HG03045 (cell line): ENCODE results near the gene CEP112.
"Not testable (repeated sequence)": the region's sequence is repeated elsewhere in the genome, so short reads cannot be mapped to it uniquely, and the experiment has no call there.

Experiments
- ATAC-seq: cut with Tn5 transposase; IDR thresholded peaks from one replicate; pipeline ENCODE4 v1.9.1; 2021; ENCODE audit warnings: mild to moderate bottlenecking, moderate library complexity; ENCODE audit not compliant: unreplicated experiment

Gene CEP112

DNA sequence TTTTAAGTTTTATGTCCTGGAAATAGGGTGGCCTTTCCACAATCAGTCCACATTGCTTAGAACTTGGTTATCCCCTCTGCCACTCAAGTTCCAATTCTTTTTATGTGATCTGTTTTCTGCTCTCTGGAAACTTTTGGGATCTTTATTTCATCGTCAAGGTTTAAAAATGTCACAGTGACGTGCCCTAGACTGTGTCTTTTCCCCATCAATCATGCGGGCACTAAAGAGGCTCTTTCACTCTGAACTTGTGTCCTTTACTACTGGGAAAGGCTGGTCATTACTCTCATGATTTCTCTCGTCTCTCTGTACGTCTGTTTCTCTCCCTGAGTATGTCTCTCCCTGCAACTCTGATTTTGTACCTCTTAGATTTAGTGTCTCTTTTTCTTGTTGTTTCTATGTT is 440.7 kb downstream of the CEP112 start:
- no peak for ATAC-seq

DNA sequence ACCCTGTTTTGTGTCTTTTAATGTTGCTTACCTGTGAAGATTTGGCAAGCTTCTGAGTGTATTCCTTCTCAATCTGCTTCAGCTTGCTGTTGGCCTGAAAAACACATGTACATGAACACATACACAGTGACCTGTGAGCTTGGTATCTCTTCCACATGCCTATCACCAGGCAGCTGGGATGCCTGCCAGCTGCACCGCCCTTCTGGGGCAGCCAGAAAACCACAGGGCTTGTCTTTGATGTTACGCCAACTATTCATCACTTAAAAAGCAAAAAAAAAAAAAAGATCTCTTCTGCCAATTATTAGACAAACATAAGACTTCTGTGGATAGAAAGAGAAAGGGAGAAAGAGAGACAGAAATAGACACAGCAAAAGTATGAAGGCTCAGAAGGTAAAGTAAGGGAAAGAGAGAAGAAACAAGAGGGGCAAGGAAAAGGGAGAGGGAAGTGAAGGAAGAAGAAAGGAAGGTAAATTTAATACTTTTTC is 441.3 kb downstream of the CEP112 start:
- no peak for ATAC-seq

DNA sequence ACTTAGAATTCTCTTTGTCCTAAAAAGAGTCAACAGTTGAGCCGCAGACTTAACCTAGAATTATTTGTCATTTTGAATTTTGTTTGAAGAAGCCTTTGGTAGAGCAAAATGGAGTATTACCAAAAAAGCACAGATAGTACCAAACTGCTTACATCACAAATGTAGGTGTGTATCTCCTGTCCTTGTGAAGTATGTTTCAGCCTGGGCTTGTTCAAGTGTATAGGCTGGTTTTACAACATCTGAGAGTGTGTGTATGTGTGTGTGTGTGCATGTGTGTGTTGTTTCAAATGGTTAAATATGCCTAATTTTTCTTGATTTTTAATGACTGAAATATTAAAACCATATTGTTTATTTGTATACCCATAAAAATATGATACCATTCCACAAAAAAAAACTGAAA is 441.8 kb downstream of the CEP112 start:
- ATAC-seq = no peak

DNA sequence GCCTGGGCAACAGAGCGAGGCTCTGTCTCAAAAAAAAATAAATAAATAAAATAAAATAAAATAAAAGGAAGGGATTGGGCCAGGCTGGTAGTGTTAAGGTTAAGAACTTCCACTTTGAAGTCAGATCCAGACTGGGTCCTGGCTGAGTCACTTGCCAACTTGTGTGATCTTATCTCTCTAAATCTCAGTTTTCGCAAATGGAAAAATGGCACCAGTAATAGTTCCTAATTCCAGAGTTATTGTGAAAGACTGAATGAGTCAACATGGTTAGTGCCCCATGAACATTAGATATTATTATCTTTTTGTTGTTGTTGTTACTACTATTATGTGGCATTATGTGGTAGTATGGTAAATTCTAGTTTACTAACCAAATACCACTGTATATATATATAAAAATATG is 442.5 kb downstream of the CEP112 start:
- ATAC-seq = no peak

DNA sequence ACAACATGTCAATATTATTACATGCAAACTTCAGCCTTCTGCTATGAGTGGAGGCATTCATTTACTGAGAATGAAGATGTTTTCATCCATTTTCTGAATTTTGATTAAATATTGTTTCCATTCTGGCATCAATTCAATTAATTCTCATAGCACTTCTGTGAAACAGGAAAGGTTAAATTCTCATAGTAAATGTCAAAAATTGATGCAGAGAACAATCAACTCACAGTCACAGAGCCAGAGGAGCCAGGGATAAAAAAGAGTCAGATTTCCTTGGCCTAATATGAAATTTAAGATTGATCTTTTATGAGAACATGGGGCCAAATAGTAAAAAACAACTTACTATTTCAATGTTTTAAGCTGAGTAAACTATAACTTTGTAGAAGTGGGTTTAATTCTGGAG is 446.7 kb downstream of the CEP112 start:
- no peak for ATAC-seq

DNA sequence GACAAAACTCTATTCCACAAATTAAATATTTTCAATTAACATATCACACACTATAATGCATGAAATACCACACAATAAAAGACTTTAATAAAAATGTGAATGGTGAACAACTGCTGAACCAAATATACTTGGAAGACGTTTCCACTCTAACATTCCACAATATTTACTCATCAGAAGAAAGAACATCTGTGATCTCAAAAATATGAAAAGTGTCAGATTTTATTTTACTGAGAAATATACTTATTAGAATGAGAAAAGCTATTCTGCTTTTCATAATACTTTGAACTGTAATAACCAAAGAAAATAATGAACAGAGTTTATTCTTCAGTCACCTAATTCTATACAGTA is 448.7 kb downstream of the CEP112 start:
- ATAC-seq = no peak

DNA sequence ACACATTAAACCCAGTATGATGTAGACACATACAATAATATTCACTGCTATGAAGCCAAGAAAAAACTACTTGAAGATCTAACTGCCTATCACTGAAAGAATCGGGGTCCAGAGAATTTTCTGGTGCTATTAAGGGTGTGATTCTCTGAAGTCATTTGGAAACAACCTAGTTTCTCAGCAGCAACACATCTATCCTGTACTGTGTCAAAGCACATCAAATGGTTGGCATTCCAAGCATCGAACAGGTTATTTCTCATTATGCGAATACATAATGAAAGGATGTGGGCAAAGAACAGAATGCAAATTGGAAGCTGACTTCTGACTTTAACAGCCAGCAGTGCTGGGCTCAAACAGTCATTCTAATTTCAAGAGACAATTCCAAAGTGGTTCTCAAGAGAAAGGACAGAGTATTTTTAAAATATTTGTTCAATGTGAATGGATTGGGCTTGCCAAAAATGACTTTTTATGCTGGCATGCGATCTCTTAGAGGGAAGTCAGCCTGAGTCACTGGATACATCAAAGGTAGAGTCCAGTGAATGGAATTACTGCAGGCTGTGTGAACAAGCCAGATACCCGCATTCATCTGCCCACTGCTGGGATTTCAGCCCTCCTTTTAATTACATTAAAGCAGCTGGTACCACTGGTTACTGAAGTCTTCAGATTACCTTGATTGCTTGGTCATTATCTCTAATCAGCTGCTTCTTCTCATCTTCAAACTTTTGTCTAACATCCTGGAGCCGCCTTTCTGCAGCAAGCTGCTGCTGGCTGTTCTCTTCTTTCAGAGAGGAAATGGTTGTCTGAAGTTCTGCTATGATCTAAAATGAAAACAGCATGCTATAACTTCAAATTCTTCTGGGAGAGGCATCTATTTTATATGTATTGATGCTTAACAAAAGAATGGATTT is 449.3 kb downstream of the CEP112 start:
- ATAC-seq = no peak

DNA sequence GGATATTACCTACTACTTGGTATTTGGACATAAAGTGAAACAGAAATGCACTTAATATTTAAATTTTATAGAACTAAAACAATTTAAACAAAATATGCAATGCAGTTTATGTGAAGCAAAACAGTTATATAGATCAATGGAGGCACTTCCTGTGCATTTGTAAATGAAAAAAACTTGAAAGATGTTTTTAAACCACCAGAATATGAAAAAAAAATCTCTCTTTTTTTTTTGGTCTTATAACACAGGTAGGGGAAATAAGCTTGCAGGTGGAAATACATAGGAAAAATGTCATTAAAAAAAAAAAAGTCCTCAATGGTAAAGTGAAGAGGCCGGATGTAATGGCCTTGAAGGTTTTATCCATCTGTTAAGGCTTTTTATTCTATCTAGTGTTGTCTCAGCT is 450.2 kb downstream of the CEP112 start:
- no peak for ATAC-seq

DNA sequence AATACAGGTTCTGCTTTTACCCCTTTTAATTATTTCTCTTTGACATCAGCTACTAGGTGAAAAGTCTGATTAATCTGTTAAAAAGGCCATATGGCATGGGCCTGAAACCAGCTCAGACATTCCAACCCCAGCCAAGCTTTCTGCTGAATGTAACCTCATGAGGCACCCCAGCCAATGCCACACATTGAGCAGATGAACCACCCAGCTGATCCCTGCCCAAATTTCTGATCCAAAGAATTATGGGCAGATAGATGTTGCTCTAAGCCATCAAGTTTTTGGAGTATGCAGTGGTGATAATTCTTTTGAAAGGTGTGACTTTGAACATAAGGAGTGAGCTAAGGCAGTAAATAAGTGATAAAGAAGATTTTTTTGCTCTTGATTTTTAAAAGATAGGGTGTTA is 452.9 kb downstream of the CEP112 start:
- no peak for ATAC-seq

DNA sequence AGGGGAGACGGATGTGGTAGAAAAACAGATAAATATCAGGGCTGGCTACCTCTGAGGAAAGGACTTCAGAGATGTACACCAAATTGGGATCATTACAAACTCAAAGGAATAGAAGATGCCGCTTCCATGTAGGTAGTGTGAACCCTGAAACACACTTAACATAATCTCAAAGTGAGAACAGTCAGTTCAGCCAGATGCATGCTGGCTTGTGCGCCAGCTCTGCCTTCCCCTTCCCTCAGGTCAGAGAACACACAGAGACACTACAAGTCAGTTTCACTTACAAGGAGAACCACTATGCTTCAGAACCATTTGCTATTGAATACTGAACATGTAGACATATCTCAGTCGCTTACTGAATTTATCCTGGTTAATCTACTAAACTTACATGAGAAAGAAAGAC is 454.5 kb downstream of the CEP112 start:
- no peak for ATAC-seq

DNA sequence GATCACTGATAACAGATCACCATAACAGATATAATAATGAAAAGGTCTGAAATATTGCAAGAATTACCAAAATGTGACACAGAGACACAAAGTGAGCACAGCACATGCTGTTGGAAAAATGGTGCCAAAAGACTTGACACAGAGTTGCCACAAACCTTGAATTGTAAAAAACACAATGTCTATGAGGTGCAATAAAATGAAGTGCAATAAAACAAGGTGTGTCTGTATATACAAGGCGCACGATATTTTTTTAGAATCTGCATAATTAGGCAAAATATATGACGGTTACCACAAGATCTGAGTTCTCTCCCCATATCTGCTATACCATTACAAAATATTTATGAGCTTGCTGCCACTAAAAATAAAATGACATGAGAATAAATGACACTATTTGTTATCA is 458.6 kb downstream of the CEP112 start:
- no peak for ATAC-seq

DNA sequence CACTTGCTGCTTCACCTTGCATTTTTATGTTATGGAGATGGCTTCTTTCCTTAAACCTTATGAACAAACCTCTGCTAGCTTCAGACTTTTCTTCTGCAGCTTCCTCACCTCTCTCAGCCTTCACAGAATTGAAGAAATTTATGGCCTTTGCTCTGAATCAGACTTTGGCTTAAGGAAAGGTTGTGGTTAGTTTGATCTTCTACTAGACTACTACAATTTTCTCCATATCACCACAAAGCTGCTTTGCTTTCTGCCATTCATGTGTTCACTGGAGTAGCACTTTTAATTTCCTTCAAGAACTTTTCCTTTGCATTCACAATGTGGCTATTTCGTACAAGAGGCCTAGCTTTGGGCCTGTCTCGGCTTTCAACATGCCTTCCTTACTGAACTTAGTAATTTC is 459.3 kb downstream of the CEP112 start:
- not testable (repeated sequence) for ATAC-seq

DNA sequence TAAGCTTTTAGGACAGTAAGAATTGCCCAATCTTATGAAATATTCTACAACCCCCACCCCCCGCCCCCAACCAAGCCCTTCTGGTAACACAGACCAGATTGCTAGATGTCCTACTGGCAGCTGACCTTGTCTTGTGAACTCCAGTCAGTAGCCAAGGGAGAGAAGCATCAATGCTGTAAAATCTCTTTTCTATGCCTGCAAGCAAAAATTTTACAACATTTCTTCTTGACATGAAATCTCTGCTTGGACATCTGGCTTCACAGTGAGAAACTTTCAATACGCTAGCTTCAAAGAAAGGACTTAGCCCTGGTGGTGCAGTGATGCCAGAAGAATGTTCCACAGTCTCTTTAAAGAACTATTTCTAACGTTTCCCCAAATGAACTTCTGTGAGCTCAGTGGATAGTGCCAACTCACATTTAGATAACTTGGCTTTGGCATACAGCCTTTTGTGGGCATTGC is 461.2 kb downstream of the CEP112 start:
- no peak for ATAC-seq

DNA sequence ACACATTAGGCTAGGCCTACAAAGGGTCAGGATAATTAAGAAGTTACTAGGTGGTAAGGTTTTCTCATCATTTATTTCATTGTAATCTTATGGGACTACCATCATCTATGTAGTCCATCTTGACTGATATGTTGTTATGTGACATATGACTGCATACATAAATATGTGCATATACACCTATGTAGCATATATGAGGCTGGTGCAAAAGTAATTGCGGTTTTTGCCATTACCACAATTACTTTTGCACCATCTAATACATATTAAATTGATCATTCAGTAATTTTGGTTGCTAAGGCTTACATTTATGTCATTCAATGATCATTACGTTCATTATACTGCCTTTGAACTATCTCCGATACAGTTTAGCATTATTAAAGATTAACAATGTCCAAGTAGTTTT is 462.7 kb downstream of the CEP112 start:
- ATAC-seq = no peak

DNA sequence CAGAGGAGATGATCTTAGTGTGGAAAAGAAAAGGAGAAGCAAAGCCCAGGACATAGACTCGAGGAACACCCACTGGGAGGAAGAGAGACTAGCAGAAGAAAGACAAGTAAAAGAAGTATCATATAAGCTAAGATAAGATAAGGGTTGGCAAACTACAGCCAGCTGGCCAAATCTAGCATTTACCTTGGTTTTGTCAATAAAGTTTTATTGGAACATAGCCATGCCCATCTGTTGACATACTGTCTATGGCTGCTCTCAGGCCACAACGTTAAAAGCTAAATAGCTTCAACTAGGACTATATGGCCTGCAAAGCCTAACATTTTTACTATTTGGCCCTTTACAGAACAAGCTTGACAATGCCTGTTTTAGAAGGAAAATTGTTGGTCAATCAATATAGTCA is 464.1 kb downstream of the CEP112 start:
- ATAC-seq = no peak

DNA sequence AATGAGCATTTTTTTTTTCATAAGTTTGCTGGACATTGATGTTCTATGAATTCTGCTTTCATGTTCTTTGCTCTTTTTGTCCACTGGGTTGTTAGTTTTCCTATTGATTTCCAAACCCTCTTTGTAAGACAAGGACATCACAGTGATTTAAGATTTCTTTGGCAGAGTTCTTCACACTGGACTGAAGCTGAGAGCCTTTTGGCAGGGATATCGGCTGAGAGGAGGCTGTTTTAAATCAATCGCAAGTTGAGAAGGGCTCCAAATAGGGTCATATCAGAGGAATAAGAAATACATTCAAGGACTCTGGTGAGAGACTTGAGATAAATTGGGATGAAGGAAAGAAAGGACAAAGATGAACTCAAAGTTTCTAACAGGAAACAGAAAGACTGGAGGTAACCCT is 464.7 kb downstream of the CEP112 start:
- ATAC-seq = no peak

DNA sequence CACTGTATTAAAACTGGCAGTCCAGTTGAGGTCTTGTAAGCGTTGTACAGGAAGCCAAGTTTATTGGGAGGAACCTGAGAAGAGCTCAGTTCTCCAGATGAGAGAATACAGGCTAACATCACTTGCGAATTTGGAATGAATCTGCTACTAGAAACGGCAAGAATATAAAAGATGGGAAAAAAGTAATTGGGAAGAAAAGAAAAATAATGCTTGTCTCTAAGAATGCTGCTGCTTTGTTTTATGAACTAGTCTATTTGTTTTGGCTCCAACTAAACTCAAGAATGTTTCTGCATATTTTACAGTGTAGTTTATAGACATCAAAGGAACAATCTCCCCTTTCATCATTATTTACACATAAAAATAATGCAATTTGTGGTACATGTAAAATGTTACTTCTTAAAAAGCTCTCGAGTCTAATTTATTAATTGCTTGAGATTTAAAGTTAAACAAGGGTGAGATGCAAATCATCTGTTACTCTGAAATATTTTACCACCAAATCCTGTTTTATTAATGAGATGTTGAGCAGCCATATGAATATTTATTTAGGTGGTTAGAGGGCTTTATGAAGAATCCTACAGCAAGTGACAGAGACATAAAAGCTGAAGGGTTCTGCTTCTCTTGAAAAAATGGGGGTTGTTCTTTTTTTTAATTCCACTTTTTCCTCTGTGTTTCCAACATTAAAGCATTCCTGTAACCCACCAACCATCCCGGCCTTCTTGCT is 468.3 kb downstream of the CEP112 start:
- no peak for ATAC-seq

DNA sequence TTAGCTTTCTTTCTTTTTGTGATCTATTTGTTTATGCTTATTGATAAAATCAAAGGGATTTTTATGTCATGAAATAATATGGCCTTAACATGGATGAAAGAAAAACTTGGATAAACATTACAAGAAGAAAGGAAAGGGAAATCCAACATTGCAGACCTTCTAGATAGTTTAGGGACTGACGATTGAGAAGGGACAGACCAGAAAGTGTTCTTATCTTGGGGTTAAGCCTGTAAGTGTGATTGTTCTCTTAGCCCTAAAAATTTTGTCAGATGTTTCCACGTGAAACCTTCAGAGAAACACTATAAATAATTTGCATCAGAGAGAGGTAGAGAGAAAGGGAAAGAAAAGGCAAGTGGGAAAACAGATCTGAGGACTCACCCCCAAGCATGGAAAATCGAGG is 473.3 kb downstream of the CEP112 start:
- no peak for ATAC-seq

DNA sequence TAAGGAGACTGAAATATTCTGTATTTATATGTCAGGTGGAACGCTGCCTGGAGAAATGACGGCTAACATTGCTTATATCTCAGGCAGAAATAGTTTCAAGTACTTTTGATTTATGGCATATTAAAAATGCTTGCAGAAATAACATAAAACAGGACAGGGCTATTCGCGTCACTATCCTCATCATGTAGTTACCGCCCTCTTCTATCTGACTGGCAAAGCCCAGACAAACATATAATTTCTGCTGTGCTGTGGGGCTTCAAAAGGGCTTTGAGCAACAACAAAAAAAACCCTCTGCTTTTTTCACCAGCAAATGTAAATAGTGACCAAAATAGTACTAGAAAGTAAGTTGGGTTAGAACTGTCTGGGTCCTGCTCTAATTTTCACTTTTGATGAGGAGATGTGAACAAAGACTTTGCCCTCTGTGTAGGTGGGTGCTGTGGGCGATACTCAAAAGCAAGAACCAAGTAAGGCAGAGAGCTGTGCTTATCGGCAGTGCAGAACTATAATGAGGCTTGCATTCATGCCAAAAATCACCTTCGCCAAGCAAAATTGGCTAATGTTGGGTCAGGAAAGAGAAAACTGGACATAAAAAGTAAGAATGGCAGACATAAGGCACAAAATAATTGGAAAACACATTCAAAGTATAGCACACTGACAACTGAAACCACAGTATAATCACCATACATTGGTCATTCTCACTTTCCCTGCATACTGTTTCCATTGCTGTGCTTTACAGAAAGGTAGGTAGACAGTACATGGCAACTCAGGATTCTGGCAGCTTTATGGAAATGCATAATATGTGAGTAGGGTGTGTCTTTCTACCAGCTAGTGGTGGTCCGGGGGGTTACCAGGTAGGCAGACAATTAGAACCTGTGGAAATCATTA is 479.3 kb downstream of the CEP112 start:
- ATAC-seq = no peak

DNA sequence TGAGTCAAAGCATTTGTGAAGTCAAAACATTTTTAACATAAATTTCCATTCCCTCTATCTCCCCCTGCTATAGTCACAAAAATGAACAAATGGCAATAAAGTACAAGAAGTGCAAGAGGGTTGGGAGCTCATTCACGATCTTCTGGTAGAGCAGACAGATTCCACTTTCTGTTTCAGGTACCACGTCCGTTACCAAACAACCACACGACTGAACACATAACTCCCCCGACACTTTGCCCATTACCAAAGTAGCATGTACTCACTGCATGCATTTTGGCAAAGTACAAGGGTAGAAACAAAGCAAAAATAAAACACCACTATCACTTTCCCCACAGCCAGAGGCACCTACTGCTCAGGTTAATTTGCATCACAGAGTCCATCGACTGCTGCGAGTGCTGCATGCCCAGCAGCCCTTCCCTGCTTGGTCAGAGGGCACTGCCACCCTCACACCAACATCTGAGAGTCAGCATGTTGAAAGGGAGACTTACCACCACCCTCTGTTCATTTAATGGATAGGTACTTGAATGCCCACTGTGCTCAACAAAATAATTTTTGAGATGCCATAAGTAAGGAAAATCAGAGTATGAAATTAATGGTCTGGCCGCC is 480.2 kb downstream of the CEP112 start:
- no peak for ATAC-seq

DNA sequence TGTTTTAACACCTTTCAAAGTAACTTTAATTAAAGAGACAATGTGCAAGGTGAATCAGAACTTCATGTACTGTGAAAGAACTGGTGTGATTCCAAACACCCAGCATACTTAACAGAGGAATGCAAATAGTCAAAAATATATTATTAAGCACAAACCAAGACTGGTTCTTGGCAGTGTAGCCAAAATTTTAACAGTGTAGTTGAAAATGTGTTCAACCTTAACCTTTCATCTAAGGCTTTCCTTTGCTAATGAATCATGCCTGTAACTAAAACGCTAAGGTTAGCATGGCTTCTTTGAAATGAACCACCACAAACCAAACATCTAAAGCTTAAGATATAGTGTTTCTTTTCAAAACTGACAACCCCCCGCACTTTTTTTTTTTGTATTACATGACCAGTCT is 484.2 kb downstream of the CEP112 start:
- ATAC-seq = no peak
